Activated T-cell treated with anti-CD3 and anti-CD28 coated beads, Interleukin-2, amount 50 U/mL, for 1 hour (primary cell): ENCODE data around the gene PGM1.

Experiments used
- DNase-seq: peaks from one replicate; pipeline ENCODE4 v3.0.0-alpha.2; 2020

Gene PGM1

GRCh38 chr1:63635681-63636080, 42.5 kb downstream of the PGM1 start:
- DNase-seq = no peak

GRCh38 chr1:63636192-63637105, 43.2 kb downstream of the PGM1 start:
- DNase-seq = no peak

- DNase-seq = no peak
Measured at GRCh38 chr1:63638471-63638870, 45.3 kb downstream of the PGM1 start.

- no peak for DNase-seq
Measured at GRCh38 chr1:63638875-63639274, 45.7 kb downstream of the PGM1 start.

- DNase-seq = no peak
Measured at GRCh38 chr1:63640633-63641567, 47.7 kb downstream of the PGM1 start.

- DNase-seq = no peak
Measured at GRCh38 chr1:63641615-63642014, 48.4 kb downstream of the PGM1 start.

- DNase-seq = no peak
Measured at GRCh38 chr1:63642901-63643300, 49.7 kb downstream of the PGM1 start.

- no peak for DNase-seq
Measured at GRCh38 chr1:63643517-63643916, 50.3 kb downstream of the PGM1 start.

- no peak for DNase-seq
Measured at GRCh38 chr1:63643926-63644325, 50.7 kb downstream of the PGM1 start.

GRCh38 chr1:63645317-63645716, 52.1 kb downstream of the PGM1 start:
- DNase-seq = no peak

GRCh38 chr1:63648689-63649088, 55.5 kb downstream of the PGM1 start:
- no peak for DNase-seq

- DNase-seq = peak; percentile 22
Measured at GRCh38 chr1:63651161-63651701, 58.0 kb downstream of the PGM1 start.

- DNase-seq = no peak
Measured at GRCh38 chr1:63653976-63654375, 60.8 kb downstream of the PGM1 start.

GRCh38 chr1:63659448-63659847, 66.2 kb downstream of the PGM1 start:
- no peak for DNase-seq

GRCh38 chr1:63662056-63662836, 69.0 kb downstream of the PGM1 start:
- no peak for DNase-seq

- no peak for DNase-seq
Measured at GRCh38 chr1:63662841-63663240, 69.6 kb downstream of the PGM1 start.

GRCh38 chr1:63663301-63663700, 70.1 kb downstream of the PGM1 start:
- no peak for DNase-seq

- DNase-seq = no peak
Measured at GRCh38 chr1:63663873-63664272, 70.7 kb downstream of the PGM1 start.

GRCh38 chr1:63664742-63665141, 71.5 kb downstream of the PGM1 start:
- no peak for DNase-seq

- DNase-seq = no peak
Measured at GRCh38 chr1:63665410-63665809, 72.2 kb downstream of the PGM1 start.

GRCh38 chr1:63665824-63666223, 72.6 kb downstream of the PGM1 start:
- no peak for DNase-seq

- no peak for DNase-seq
Measured at GRCh38 chr1:63668298-63668697, 75.1 kb downstream of the PGM1 start.
